GM23248 (cell line): ENCODE data around the gene PARD3B. TPM values are rescaled to one million over a fixed set of nuclear protein-coding genes. Genes with fewer than 3 reads are reported as not detected.

ENCODE experiments used
- DNase-seq: peaks from one replicate; pipeline ENCODE4 v3.0.0-alpha.2; 2015
- H2AFZ ChIP-seq: fragments of 200-600 bp; sonication (generic); 2 replicates; pipeline ENCODE4 v1.6.1; 2016; ENCODE audit warnings: antibody characterized with exemption
- H3F3A ChIP-seq: fragments of 200-600 bp; sonication (generic); 2 replicates; pipeline ENCODE4 v1.6.1; 2016; ENCODE audit warnings: mild to moderate bottlenecking, antibody characterized with exemption, mixed run types; ENCODE audit not compliant: insufficient read depth
- H3K27ac ChIP-seq: fragments of 200-600 bp; sonication (generic); 2 replicates; pipeline ENCODE4 v1.5.1; 2016; ENCODE audit warnings: mild to moderate bottlenecking
- H3K27me3 ChIP-seq: fragments of 200-600 bp; sonication (generic); replicated peaks from 2 replicates; pipeline ENCODE4 v1.6.1; 2016; ENCODE audit warnings: mild to moderate bottlenecking; ENCODE audit not compliant: insufficient read depth
- H3K36me3 ChIP-seq: fragments of 200-600 bp; sonication (generic); 2 replicates; pipeline ENCODE4 v1.6.1; 2016; ENCODE audit warnings: low read depth, mild to moderate bottlenecking
- H3K4me1 ChIP-seq: fragments of 200-600 bp; sonication (generic); 2 replicates; pipeline ENCODE4 v1.6.1; 2016; ENCODE audit warnings: mild to moderate bottlenecking; ENCODE audit not compliant: insufficient read depth
- H3K4me2 ChIP-seq: fragments of 200-600 bp; sonication (generic); one replicate; pipeline ENCODE4 v1.6.1; 2016; ENCODE audit warnings: mild to moderate bottlenecking; ENCODE audit not compliant: unreplicated experiment
- H3K4me3 ChIP-seq: fragments of 200-600 bp; sonication (generic); 2 replicates; pipeline ENCODE4 v1.5.1; 2016; ENCODE audit warnings: mild to moderate bottlenecking
- H3K79me2 ChIP-seq: fragments of 200-600 bp; sonication (generic); 2 replicates; pipeline ENCODE4 v1.6.1; 2016; ENCODE audit warnings: mild to moderate bottlenecking; ENCODE audit not compliant: insufficient read depth
- H3K9ac ChIP-seq: fragments of 200-600 bp; sonication (generic); 2 replicates; pipeline ENCODE4 v1.6.1; 2016; ENCODE audit warnings: mild to moderate bottlenecking
- H3K9me2 ChIP-seq: fragments of 200-600 bp; sonication (generic); 2 replicates; pipeline ENCODE4 v1.6.1; 2016; ENCODE audit warnings: mixed run types, mild to moderate bottlenecking, moderate library complexity; ENCODE audit not compliant: insufficient read depth
- H3K9me3 ChIP-seq: fragments of 200-600 bp; sonication (generic); one replicate; pipeline ENCODE4 v1.6.1; 2017; ENCODE audit warnings: low read depth
- H4K20me1 ChIP-seq: fragments of 200-600 bp; sonication (generic); 2 replicates; pipeline ENCODE4 v1.6.0; 2016; ENCODE audit not compliant: insufficient read depth
- EZH2 ChIP-seq: fragments of 200-600 bp; sonication (generic); IDR thresholded peaks from 2 replicates; pipeline ENCODE4 v1.6.1; 2018; ENCODE audit warnings: antibody characterized with exemption, mild to moderate bottlenecking; ENCODE audit not compliant: insufficient read depth, poor library complexity, severe bottlenecking
- EZH2phosphoT487 ChIP-seq: fragments of 200-600 bp; sonication (generic); IDR thresholded peaks from 2 replicates; pipeline ENCODE4 v1.6.1; 2018; ENCODE audit warnings: antibody characterized with exemption, moderate library complexity, mild to moderate bottlenecking, low read depth; ENCODE audit not compliant: insufficient read depth
- WGBS, 2 experiments: methylation state at CpG; one replicate each; pipeline ENCODE4 v1.1.6; 2015 to 2017; ENCODE audit warnings: low lambda C conversion rate in 2 of 2, low coverage in 1 of 2; ENCODE audit errors: missing lambda C conversion rate in 2 of 2; 5-methylcytosine and 5-hydroxymethylcytosine counted together
- in situ Hi-C: fragments of 300-500 bp; cut with MboI; formaldehyde crosslinking; loops from 2 replicates; pipeline ENCODE4 v1.15.0; 2020
- polyA plus RNA-seq: library from polyadenylated mRNA; unstranded; fragments of >200 nt; fragmentation: Nextera tagmentation; extraction: Ambion mirVana; gene quantifications from 2 replicates; pipeline ENCODE4 v1.2.1, GENCODE V29; 2016
- total RNA-seq: library from RNA; depleted of rRNA; stranded (reverse); fragments of >200 nt; shearing (Covaris generic); gene quantifications from 2 replicates; pipeline ENCODE4 v1.2.3, GENCODE V29; 2014

PARD3B gene
- total and polyA plus RNA-seq, 2 experiments from 2014 or later = 2.5 to 6.9 TPM

DNA sequence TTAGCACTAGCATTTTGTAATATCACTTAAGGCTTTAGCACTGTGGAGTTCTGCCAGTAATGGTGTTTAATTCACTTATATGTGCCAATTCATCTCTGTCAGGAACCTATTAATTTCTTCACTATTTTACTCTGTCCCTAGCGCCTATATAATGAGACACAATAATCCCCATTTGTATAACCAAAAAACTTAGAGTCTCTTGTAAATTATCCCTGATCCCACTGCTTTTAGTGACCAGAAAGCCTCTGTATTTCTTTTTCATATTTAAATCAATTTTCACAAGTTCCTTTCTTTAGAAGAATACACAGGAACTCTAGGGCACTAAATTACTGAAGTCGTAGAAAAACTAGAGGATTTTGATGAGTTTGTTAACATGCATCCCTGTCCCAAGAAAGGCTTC is 894.3 kb downstream of the PARD3B start:
- no peak overlapping the region for H3K9ac ChIP-seq
- H3K9me2 ChIP-seq = no peaks in the 10 kb centered on the region
- H3K27me3 ChIP-seq = no peaks in the 10 kb centered on the region
- TF ChIP-seq EZH2 (no peak), EZH2phosphoT487 (no peak)
- H3K4me2 ChIP-seq = no peak overlapping the region
- H3F3A ChIP-seq = no peaks in the 10 kb centered on the region
- H3K9me3 ChIP-seq = no peaks in the 10 kb centered on the region
- no peak for DNase-seq
- H3K27ac ChIP-seq = no peak overlapping the region
- in situ Hi-C loops = no loop called here
- no peaks in the 10 kb centered on the region for H3K4me1 ChIP-seq
- H3K79me2 ChIP-seq = no peaks in the 10 kb centered on the region
- H4K20me1 ChIP-seq = no peaks in the 10 kb centered on the region
- WGBS, 2 experiments = 92 to 98% methylated on average over 2 of the region's 2 CpGs
- no peak overlapping the region for H2AFZ ChIP-seq
- H3K4me3 ChIP-seq = no peak overlapping the region
- no peaks in the 10 kb centered on the region for H3K36me3 ChIP-seq

DNA sequence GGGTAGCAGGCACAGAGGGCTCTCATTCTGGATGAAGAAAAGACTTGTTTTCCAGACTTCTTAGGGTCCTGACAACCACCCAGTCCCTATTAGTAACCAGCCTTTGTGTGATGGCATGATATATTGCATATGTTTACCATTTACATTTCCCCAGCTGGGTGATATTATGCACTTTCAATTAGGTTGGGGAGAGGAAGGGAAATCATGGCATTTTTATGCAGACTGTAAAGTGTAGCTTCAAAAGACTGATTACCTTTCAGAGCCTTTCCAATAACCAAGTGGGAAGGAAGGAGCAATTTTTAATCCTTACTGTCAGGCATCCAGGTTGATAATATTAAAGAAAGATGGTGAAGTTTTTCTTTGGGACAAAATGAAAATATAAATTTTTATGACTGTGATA is 896.2 kb downstream of the PARD3B start:
- in situ Hi-C loops = no loop called here
- no peaks in the 10 kb centered on the region for H3K9me3 ChIP-seq
- no peaks in the 10 kb centered on the region for H3K9me2 ChIP-seq
- DNase-seq = no peak
- no peaks in the 10 kb centered on the region for H3K4me1 ChIP-seq
- H4K20me1 ChIP-seq = no peaks in the 10 kb centered on the region
- no peaks in the 10 kb centered on the region for H3F3A ChIP-seq
- TF ChIP-seq EZH2phosphoT487 (no peak), EZH2 (no peak)
- no peaks in the 10 kb centered on the region for H3K27me3 ChIP-seq
- H3K27ac ChIP-seq = no peak overlapping the region
- no peaks in the 10 kb centered on the region for H3K36me3 ChIP-seq
- no peaks in the 10 kb centered on the region for H3K79me2 ChIP-seq
- no peak overlapping the region for H3K4me2 ChIP-seq
- no peak overlapping the region for H2AFZ ChIP-seq
- H3K9ac ChIP-seq = no peak overlapping the region
- no peak overlapping the region for H3K4me3 ChIP-seq

- no peaks in the 10 kb centered on the region for H3K9me3 ChIP-seq
- no peak overlapping the region for H3K9ac ChIP-seq
- no peak for DNase-seq
- H3K4me1 ChIP-seq = no peaks in the 10 kb centered on the region
- no peaks in the 10 kb centered on the region for H3F3A ChIP-seq
- TF ChIP-seq EZH2phosphoT487 = no peak
- TF ChIP-seq EZH2 = no peak
- no peaks in the 10 kb centered on the region for H3K79me2 ChIP-seq
- no peak overlapping the region for H3K4me3 ChIP-seq
- no peaks in the 10 kb centered on the region for H3K27me3 ChIP-seq
- no peak overlapping the region for H3K4me2 ChIP-seq
- no peak overlapping the region for H3K27ac ChIP-seq
- H2AFZ ChIP-seq = no peak overlapping the region
- H3K36me3 ChIP-seq = no peaks in the 10 kb centered on the region
- no peaks in the 10 kb centered on the region for H4K20me1 ChIP-seq
- in situ Hi-C loops = no loop called here
- H3K9me2 ChIP-seq = no peaks in the 10 kb centered on the region
Observed at GRCh38 chr2:205448189-205448588, 902.9 kb downstream of the PARD3B start.

- no peaks in the 10 kb centered on the region for H3K27me3 ChIP-seq
- no peaks in the 10 kb centered on the region for H3K9me3 ChIP-seq
- H3K9ac ChIP-seq = no peak overlapping the region
- TF ChIP-seq EZH2 = no peak
- TF ChIP-seq EZH2phosphoT487 = no peak
- H3K27ac ChIP-seq = no peak overlapping the region
- no peaks in the 10 kb centered on the region for H3K79me2 ChIP-seq
- no peak overlapping the region for H3K4me2 ChIP-seq
- 61 to 63% methylated on average over 4 of the region's 4 CpGs for WGBS, 2 experiments
- H3K4me3 ChIP-seq = no peak overlapping the region
- H3K4me1 ChIP-seq = no peaks in the 10 kb centered on the region
- H3F3A ChIP-seq = no peaks in the 10 kb centered on the region
- no peak for DNase-seq
- H4K20me1 ChIP-seq = no peaks in the 10 kb centered on the region
- no peaks in the 10 kb centered on the region for H3K36me3 ChIP-seq
- in situ Hi-C loops = no loop called here
- no peaks in the 10 kb centered on the region for H3K9me2 ChIP-seq
- H2AFZ ChIP-seq = no peak overlapping the region
Observed at GRCh38 chr2:205451901-205452512, 906.7 kb downstream of the PARD3B start.

DNA sequence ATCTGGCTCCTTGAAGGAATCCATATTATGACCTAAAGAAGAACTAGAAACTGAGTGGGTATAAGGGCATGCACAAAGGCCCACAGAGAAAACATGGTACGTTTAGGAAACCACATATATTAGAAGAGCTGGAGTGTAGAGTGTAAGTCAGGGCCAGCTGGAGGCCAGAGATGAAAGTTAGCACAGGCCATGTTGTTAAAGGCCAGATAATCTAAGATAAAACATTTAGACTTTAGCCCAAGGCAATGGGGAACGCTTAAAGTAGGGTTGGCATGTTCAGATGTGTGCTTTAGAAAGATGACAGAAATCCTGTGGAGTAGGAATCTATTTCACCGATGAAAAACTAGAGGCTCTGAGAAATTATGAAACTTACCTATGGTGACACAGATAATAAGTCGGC is 907.9 kb downstream of the PARD3B start:
- H3K27ac ChIP-seq = no peak overlapping the region
- H3K79me2 ChIP-seq = no peaks in the 10 kb centered on the region
- no peaks in the 10 kb centered on the region for H3K36me3 ChIP-seq
- 81 to 83% methylated on average over 4 of the region's 4 CpGs for WGBS, 2 experiments
- no peaks in the 10 kb centered on the region for H3F3A ChIP-seq
- H3K4me3 ChIP-seq = no peak overlapping the region
- H3K9ac ChIP-seq = no peak overlapping the region
- H3K9me3 ChIP-seq = no peaks in the 10 kb centered on the region
- no peaks in the 10 kb centered on the region for H3K9me2 ChIP-seq
- H3K4me1 ChIP-seq = no peaks in the 10 kb centered on the region
- no peaks in the 10 kb centered on the region for H4K20me1 ChIP-seq
- H3K4me2 ChIP-seq = no peak overlapping the region
- H3K27me3 ChIP-seq = no peaks in the 10 kb centered on the region
- H2AFZ ChIP-seq = no peak overlapping the region
- no peak for DNase-seq
- TF ChIP-seq EZH2phosphoT487 = no peak
- TF ChIP-seq EZH2 = no peak
- in situ Hi-C loops = no loop called here
